Uterus (tissue), 2 donors: Measurements from ENCODE around the gene COPS7A.

Experiments used
- POLR2A ChIP-seq, 2 donors: fragments of 450-650 bp; IDR thresholded peaks; one replicate each; pipeline ENCODE4 v1.6.1; 2016; ENCODE audit warnings: antibody characterized with exemption in 2 of 2, mild to moderate bottlenecking in 1 of 2, moderate library complexity in 1 of 2
- TF ChIP-seq, protein P1 (sequence below), 4 experiments: fragments of 200-600 bp in 2 of 4; fragments of 450-650 bp in 2 of 4; sonication (generic) in 2 of 4; IDR thresholded peaks; one replicate each; pipeline ENCODE4 v1.5.1; 2016 to 2019; ENCODE audit warnings: antibody characterized with exemption in 4 of 4, mild to moderate bottlenecking in 2 of 4, moderate library complexity in 1 of 4

DNA sequence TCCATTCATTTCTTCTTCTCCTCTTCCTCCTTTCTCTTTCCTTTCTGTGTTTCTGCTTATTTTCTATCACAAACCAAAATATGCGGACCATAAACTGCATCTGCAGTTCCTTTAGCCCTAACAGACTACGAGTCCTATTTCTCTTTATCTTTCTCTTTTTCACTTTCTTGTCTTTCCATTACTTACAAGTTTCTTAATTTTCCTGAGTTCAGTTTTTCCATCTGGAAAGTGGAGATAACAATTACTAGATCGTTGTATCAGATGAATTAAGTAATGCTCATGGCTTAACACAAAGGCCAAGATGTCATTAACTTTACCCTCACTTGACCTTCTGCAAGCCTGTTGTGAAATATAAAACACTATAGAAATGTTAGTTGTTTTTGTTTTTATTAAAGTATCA, 983 bp upstream of the COPS7A start:
- TF ChIP-seq, protein P1, sequence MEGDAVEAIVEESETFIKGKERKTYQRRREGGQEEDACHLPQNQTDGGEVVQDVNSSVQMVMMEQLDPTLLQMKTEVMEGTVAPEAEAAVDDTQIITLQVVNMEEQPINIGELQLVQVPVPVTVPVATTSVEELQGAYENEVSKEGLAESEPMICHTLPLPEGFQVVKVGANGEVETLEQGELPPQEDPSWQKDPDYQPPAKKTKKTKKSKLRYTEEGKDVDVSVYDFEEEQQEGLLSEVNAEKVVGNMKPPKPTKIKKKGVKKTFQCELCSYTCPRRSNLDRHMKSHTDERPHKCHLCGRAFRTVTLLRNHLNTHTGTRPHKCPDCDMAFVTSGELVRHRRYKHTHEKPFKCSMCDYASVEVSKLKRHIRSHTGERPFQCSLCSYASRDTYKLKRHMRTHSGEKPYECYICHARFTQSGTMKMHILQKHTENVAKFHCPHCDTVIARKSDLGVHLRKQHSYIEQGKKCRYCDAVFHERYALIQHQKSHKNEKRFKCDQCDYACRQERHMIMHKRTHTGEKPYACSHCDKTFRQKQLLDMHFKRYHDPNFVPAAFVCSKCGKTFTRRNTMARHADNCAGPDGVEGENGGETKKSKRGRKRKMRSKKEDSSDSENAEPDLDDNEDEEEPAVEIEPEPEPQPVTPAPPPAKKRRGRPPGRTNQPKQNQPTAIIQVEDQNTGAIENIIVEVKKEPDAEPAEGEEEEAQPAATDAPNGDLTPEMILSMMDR (IDR thresholded peaks at IDR 0.05): no peak
- TF ChIP-seq POLR2A (IDR thresholded peaks at IDR 0.05): no peak
